K562 (cell line): ENCODE measurements around the gene PRSS8. TPM values are rescaled to one million over a fixed set of nuclear protein-coding genes. Genes with fewer than 3 reads are reported as not detected.

ENCODE experiments used
- AFF1 ChIP-seq, 2 experiments: fragments of 450-650 bp; IDR thresholded peaks; 2 replicates each; pipeline ENCODE4 v1.6.1; 2018; ENCODE audit warnings: mild to moderate bottlenecking in 2 of 2, low read depth in 1 of 2; ENCODE audit not compliant: partially characterized antibody in 2 of 2
- ARID1B ChIP-seq: fragments of 450-650 bp; IDR thresholded peaks from 2 replicates; pipeline ENCODE4 v1.6.1; 2016; ENCODE audit warnings: antibody characterized with exemption, mild to moderate bottlenecking, inconsistent platforms
- CBFA2T2 ChIP-seq: fragments of 450-650 bp; conservative IDR thresholded peaks from 2 replicates; pipeline ENCODE4 v1.6.1; 2017; ENCODE audit warnings: mild to moderate bottlenecking
- CREBBP ChIP-seq: IDR thresholded peaks from one replicate; pipeline ENCODE4 v1.6.1; 2012; ENCODE audit warnings: low read depth, mild to moderate bottlenecking, control low read depth, inconsistent platforms, low read length
- DMBX1 ChIP-seq: fragments of 250-450 bp; sonication (Bioruptor Pico); IDR thresholded peaks from 2 replicates; pipeline ENCODE4 v1.8.0; 2022; ENCODE audit warnings: inconsistent platforms, mild to moderate bottlenecking, moderate library complexity, borderline replicate concordance
- E2F3 ChIP-seq: fragments of 250-450 bp; sonication (Bioruptor Pico); IDR thresholded peaks from 2 replicates; pipeline ENCODE4 v1.4.0; 2020; ENCODE audit warnings: mild to moderate bottlenecking
- FUS ChIP-seq: fragments of 200-400 bp; formaldehyde crosslinking; optimal IDR thresholded peaks from 2 replicates; pipeline ENCODE3; 2017; ENCODE audit warnings: low read depth, low read length
- HNRNPLL ChIP-seq: fragments of 200-400 bp; formaldehyde crosslinking; IDR thresholded peaks from 2 replicates; pipeline ENCODE4 v1.6.1; 2017; ENCODE audit warnings: low read length, low read depth, mild to moderate bottlenecking; ENCODE audit not compliant: poor library complexity, severe bottlenecking
- NFRKB ChIP-seq: fragments of 450-650 bp; IDR thresholded peaks from 2 replicates; pipeline ENCODE4 v1.6.1; 2016; ENCODE audit warnings: low read depth
- RBM17 ChIP-seq: fragments of 200-400 bp; formaldehyde crosslinking; IDR thresholded peaks from 2 replicates; pipeline ENCODE4 v1.6.1; 2017; ENCODE audit warnings: low read depth, mild to moderate bottlenecking, low read length, borderline replicate concordance
- SAP30 ChIP-seq: fragments of 200-600 bp; sonication (generic); IDR thresholded peaks from 2 replicates; pipeline ENCODE4 v1.6.1; 2012; ENCODE audit warnings: borderline replicate concordance, low read depth, mild to moderate bottlenecking, moderate library complexity, low read length, control low read depth, inconsistent platforms; ENCODE audit not compliant: insufficient read depth, poor library complexity, severe bottlenecking
- SMAD2 ChIP-seq: fragments of 150-350 bp; IDR thresholded peaks from 2 replicates; pipeline ENCODE4 v1.6.1; 2014; ENCODE audit warnings: low read depth, mild to moderate bottlenecking, low read length
- SPI1 ChIP-seq: IDR thresholded peaks from 2 replicates; pipeline ENCODE4 v1.6.1; 2011; ENCODE audit warnings: low read depth, low read length, control low read depth, borderline replicate concordance
- TCF3 ChIP-seq: sonication (generic); formaldehyde crosslinking; IDR thresholded peaks from 2 replicates; pipeline ENCODE4 v1.4.0; 2020; ENCODE audit warnings: mild to moderate bottlenecking, missing genetic modification reagents
- TFAM ChIP-seq: fragments of 250-450 bp; sonication (Bioruptor Pico); conservative IDR thresholded peaks from 2 replicates; pipeline ENCODE4 v1.5.0; 2021; ENCODE audit warnings: mild to moderate bottlenecking, moderate library complexity
- TRIM25 ChIP-seq: fragments of 450-650 bp; IDR thresholded peaks from 2 replicates; pipeline ENCODE4 v1.7.0; 2016; ENCODE audit warnings: borderline replicate concordance
- ZNF57 ChIP-seq: fragments of 450-650 bp; formaldehyde crosslinking; IDR thresholded peaks from 2 replicates; pipeline ENCODE4 v1.4.0; 2020; ENCODE audit warnings: mild to moderate bottlenecking, moderate library complexity
- ZNF668 ChIP-seq: fragments of 250-450 bp; sonication (Bioruptor Pico); IDR thresholded peaks from 2 replicates; pipeline ENCODE4 v1.8.0; 2022; ENCODE audit warnings: mild to moderate bottlenecking, inconsistent platforms
- ZNF699 ChIP-seq: fragments of 250-450 bp; sonication (Bioruptor Pico); IDR thresholded peaks from 2 replicates; pipeline ENCODE4 v1.8.0; 2021; ENCODE audit warnings: mild to moderate bottlenecking, moderate library complexity; ENCODE audit not compliant: insufficient replicate concordance
- polyA plus RNA-seq, 8 experiments: library from polyadenylated mRNA; depleted of rRNA in 4 of 8; stranded (reverse) in 5 of 8; unstranded in 3 of 8; fragments of >200 nt; fragmentation: Nextera tagmentation in 2 of 8; fragmentation: Illumina TruSeq in 1 of 8; extraction: Ambion mirVana in 2 of 8; extraction: Trizol in 1 of 8; gene quantifications; 2 replicates each; pipeline versions ENCODE4 v1.2.1 to v1.2.3, GENCODE V29; 2011 to 2014; ENCODE audit warnings: inconsistent platforms in 1 of 8, missing spikeins in 1 of 8
- total RNA-seq, 7 experiments: library from RNA; depleted of rRNA in 6 of 7; stranded (reverse); fragments of >200 nt in 6 of 7; fragmentation: Illumina TruSeq in 2 of 7; extraction: Trizol in 2 of 7; gene quantifications; 2 replicates each; pipeline versions ENCODE4 v1.2.1 to v1.2.3, GENCODE V29; 2011 to 2021; ENCODE audit warnings: low replicate concordance in 1 of 7
- TF ChIP-seq, protein P1 (sequence below): fragments of 250-450 bp; sonication (Bioruptor Pico); IDR thresholded peaks from 2 replicates; pipeline ENCODE4 v1.4.0; 2020; ENCODE audit warnings: mild to moderate bottlenecking, moderate library complexity, borderline replicate concordance

The PRSS8 gene
- total and polyA plus RNA-seq, 9 of the 15 experiments (the other 6 are each of a cell fraction or from before 2014, with no cell fraction given): 0.25 to 3.9 (median 1.3) TPM; not detected in 1

DNA sequence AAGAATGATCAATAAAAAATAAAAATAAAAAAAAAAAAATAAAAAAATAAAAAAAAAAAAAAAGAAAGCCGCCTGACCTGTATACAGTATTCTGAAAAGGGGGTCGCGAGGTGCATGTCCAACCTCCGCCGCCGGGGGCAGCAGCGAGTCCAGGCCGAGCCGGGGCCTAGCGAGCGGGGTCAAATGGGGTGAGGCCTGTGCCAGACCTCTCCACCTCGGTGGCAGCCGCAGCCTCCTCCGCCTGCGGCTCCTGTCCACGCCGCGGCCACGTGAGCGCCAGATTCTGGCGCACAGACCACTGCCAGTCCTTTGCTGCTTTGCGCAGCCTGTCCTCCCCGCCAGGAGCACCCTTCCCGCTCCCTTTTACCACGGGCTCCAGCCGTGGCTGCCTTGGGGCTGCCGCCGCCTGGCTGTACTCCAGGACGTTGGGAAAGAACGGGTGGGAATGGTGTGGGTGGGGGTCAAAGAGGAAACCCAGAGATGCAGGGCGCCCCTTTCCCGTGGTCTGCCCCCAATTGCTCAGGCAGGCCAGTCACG lies 29.8 kb downstream of the PRSS8 start (continued):
- TF ChIP-seq AFF1 (IDR thresholded peaks at IDR 0.05; ENCODE audit: low read depth in 1 of 2, partially characterized antibody in 2 of 2) (peak in 1 of 2 experiments; percentile 23), TRIM25 (no peak), E2F3 (peak; percentile 66; the same call in 1 of the 2 replicates), TCF3 (CRISPR knock-in tag) (no peak), TFAM (CRISPR knock-in tag) (no peak), HNRNPLL (peak; percentile 34), SPI1 (no peak), ARID1B (peak; percentile 66), ZNF699 (CRISPR knock-in tag) (no peak), ZNF57 (0 out of 2 replicates have a peak, but pooled peaks have one; percentile 13), FUS (no peak), DMBX1 (CRISPR knock-in tag) (peak; percentile 70), CREBBP (no peak), SAP30 (no peak), RBM17 (no peak), ZNF668 (CRISPR knock-in tag) (peak; percentile 80; the same call in 1 of the 2 replicates), SMAD2 (no peak), CBFA2T2 (peak; percentile 17; the same call in 1 of the 2 replicates), NFRKB (peak; percentile 53; the same call in 1 of the 2 replicates)
- TF ChIP-seq, protein P1, sequence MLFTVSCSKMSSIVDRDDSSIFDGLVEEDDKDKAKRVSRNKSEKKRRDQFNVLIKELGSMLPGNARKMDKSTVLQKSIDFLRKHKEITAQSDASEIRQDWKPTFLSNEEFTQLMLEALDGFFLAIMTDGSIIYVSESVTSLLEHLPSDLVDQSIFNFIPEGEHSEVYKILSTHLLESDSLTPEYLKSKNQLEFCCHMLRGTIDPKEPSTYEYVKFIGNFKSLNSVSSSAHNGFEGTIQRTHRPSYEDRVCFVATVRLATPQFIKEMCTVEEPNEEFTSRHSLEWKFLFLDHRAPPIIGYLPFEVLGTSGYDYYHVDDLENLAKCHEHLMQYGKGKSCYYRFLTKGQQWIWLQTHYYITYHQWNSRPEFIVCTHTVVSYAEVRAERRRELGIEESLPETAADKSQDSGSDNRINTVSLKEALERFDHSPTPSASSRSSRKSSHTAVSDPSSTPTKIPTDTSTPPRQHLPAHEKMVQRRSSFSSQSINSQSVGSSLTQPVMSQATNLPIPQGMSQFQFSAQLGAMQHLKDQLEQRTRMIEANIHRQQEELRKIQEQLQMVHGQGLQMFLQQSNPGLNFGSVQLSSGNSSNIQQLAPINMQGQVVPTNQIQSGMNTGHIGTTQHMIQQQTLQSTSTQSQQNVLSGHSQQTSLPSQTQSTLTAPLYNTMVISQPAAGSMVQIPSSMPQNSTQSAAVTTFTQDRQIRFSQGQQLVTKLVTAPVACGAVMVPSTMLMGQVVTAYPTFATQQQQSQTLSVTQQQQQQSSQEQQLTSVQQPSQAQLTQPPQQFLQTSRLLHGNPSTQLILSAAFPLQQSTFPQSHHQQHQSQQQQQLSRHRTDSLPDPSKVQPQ: no peak
